GM12873 (cell line): ENCODE data around the gene PCNT.

Experiments
- TF ChIP-seq, protein P1 (sequence below): IDR thresholded peaks from 2 replicates; pipeline ENCODE4 v1.5.1; 2012; ENCODE audit warnings: low read depth, mild to moderate bottlenecking, moderate library complexity, low read length, control low read depth; ENCODE audit not compliant: insufficient read depth; ENCODE audit errors: missing control alignments

Gene PCNT

DNA sequence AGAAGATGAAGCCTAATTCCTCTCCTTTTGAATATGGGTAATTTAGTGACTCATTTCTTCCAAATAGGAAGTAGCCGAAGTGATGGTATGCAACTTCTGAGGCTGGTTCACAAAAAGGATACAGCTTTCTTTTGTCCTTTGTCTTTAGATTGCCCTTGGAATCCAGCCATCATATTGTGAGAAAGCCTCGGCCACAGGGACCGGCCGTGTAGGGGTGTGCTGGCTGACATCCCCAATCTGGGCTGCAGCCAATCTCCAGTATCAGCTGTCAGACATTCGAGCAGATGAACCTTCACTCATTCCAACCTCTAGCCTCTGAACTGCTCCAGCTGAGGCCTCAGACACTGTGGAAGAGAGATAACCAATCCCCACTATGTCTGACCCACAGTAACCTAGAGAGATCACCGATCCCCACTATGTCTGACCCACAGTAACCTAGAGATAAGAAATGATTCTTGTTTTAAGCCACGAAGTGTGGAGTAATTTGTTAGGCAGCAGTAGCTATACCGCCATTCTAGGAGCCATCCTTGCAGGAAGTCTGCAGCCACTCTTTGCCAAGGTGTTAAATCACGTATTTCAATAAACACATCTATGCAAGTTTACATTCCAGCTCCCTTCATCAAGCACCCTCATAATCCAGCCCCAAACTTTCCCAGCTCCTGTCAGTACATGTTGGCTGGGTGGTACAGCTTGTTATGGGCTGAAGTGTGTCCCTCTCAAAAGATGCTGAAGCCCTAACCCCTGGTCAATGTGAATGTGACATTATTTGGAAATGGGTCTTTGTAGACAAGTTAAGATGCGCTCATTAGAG lies 131.8 kb downstream of the PCNT start:
- TF ChIP-seq, protein P1, sequence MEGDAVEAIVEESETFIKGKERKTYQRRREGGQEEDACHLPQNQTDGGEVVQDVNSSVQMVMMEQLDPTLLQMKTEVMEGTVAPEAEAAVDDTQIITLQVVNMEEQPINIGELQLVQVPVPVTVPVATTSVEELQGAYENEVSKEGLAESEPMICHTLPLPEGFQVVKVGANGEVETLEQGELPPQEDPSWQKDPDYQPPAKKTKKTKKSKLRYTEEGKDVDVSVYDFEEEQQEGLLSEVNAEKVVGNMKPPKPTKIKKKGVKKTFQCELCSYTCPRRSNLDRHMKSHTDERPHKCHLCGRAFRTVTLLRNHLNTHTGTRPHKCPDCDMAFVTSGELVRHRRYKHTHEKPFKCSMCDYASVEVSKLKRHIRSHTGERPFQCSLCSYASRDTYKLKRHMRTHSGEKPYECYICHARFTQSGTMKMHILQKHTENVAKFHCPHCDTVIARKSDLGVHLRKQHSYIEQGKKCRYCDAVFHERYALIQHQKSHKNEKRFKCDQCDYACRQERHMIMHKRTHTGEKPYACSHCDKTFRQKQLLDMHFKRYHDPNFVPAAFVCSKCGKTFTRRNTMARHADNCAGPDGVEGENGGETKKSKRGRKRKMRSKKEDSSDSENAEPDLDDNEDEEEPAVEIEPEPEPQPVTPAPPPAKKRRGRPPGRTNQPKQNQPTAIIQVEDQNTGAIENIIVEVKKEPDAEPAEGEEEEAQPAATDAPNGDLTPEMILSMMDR, result no peak

DNA sequence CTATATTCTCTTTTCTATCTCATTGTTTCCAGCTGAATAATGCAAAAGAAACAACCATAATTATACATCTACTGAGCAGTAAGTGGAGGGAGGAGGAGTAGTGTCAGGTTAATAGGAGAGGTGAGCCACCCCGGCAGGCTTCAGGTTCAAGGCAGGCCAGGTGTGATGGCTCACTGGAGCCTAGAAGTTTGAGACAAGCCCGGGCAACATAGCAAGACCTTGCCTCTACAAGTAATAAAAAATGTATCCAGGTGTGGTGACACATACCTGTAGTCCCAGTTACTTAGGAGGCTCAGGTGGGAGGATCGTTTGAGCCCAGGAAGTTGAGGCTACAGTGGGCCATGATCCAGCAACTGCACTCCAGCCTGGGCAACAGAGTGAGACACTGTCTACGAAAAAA lies 132.8 kb downstream of the PCNT start:
- TF ChIP-seq, protein P1, result no peak

DNA sequence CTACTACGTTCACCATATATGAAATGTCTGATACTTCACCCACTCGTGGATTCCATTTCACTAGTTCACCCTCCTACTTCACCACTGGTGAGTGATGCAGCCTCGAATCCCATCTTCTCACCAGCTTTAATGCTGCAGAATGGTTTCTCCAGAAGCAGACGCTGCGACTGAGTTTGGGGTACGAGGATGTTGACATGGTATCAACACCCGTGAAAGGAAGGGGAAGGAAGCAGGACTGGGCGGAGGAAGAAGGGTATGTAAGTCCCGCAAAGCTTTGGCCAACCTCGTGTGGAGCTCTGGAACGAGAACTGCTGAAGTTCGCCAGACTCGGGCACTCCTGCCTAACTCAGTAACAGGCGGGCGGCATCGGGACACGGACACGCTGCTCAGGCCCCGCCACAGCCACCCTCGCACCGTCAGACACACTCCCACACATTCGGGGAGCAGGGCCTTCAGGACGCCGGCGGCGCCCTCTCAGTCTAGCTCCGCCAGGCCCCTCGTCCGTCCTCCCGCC lies 133.9 kb downstream of the PCNT start:
- TF ChIP-seq, protein P1, result no peak

DNA sequence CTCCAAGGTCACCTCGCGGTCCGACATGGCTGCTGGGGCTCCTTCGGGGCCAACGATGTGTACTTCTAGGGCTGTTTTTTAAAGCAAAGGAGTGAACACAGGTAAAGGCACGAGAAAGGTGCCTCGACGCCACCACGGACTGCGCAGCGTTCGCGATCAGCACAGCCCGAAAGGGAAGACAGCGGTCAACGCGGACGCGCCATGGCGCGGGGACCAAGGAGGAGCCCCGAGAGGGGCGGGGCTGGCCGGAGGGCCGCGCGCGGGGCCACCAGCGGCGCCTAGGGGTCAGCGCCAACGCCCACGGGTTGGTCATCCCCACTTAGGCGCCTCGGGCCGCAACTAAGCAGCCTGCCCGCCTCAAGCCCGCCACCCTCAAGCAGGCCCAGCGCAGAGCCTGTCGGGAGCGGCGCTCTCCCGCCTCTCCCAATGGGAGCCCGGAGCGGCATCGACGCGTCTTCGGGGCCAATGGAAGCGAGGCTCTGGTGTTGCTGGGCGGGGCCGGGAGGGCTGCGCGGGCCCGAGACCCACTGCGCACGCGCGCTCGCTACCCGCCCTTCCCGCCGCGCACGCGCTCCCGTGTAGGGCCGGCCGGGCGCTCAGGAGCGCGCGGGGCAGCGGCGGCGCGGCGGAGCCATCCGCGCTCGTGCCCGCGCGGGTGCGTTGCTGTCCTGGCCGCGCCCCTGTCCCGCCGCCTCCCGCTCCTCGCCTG lies 134.5 kb downstream of the PCNT start, which contains the start of gene DIP2A:
TSS of gene DIP2A (plus strand) at position 577 of the 709 bp plus-strand sequence. CDS start 241 bp downstream, outside the sequence.
- TF ChIP-seq, protein P1, result no peak

DNA sequence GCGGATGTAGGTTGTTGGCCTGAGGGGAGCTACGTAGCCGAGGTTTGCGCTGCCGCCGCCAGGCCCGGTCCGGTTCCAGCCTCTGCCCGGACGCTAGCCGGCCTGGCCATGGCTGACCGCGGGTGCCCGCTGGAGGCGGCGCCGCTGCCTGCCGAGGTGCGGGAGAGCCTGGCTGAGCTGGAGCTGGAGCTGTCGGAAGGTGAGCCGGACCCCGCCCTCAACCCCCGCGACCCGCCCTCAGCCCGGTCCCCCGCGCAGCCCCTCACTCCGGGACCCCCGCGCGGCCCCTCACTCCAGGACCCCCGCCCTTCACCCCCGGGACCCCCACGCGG lies 135.0 kb downstream of the PCNT start:
- TF ChIP-seq, protein P1, result no peak

DNA sequence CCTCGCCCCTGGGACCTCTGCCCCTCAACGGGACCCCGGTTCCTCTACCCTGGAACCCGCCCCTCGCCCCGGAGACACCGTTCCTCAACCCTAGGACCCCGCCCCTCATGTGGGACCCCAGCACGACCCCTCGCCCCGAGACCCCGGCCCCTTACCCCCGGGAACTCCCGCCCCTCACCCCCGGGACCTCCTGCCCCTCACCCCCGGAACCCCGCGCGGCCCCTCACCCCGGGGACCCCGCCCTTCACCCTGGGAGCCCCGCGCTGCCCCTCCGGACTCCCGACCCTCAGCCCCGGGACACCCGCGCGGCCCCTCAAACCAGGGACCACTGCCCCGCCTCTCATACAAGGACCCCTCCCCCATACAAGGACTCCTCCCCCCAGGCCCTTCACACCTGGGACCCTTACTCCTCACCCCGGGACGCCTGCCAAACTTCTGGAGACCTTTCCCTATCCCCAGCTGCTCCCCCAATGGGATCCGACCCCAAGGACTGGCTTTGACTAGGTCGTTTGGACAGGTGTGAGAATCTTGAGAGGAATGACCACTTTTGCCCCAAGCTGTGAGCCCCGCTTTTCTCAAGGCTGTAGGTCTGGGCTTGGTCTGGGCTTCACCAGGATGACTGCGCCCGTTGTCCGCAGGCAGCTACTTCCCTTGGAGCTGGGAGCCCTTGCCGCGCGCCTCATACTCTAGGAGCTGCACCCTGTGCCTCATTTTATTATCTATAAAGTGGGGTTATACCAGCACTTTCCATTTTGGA lies 135.6 kb downstream of the PCNT start:
- TF ChIP-seq, protein P1, result no peak

DNA sequence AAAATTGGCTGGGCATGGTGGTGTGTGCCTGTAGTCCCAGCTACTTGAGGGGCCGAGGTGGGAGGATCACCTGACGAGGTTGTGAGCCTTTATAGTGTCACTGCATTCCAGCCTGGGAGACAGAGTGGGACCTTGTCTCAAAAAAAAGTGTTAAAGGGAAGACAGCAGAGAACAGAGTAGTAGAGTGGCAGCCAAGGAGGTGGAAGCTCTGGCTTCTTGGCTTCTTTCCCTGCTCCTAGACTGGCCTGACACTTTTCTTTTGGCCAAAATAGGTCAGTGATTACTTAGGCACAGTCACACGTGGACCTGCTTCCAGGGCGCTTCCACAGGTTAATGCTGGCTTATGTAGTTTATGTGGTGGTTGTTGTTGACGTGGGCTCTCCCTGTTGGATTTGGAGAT lies 138.0 kb downstream of the PCNT start:
- TF ChIP-seq, protein P1, result no peak
